Ecto neural progenitor cell (in vitro differentiated cells): Measurements from ENCODE around the gene PFKL.
"Not testable (repeated sequence)": the region's sequence is repeated elsewhere in the genome, so short reads cannot be mapped to it uniquely, and the experiment has no call there.

ENCODE experiments used
- DNase-seq: peaks from one replicate; pipeline ENCODE4 v3.0.0-alpha.2; 2018; ENCODE audit warnings: low spot score

Gene PFKL

DNA sequence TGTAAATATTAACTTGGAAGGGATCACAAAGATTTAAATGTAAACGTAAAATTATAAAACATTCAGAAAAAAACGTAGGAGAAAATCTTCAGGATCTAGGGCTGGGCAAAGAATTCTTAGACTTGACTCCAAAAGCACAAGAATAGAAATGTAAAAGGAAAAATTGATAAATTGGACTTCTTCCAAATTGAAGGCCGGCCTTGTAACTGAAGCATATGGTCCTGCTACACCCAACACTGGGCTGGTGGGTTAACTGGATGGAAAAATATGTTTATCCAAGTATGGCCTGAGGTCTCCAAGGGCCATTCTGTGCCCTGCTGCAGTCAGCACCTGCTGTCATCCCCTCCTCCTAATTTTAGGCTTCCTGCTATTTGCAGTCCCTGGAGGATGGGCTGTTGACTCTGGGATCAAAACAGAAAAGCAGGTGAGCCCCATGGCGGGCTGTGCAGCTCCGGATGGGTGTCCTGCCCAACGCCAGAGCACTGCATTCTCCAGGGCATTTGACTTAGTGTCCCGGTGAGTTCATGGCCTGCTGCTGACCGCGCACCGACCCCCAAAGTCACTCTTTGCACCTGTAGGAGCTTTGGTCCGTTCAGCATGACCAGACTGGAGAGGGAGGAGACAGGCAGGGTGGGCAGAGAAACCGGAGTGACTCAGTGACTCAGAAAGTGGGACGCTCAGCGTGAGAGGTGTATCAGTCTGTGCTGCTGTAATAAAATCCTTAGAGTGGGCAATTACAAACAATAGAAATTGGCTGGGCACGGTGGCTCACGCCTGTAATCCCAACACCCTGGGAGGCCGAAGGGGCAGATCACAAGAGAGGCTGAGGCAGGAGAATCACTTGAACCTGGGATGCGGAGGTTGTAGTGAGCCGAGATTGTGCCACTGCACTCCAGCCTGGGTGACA lies 20.2 kb upstream of the PFKL start:
- no peak for DNase-seq

- no peak for DNase-seq
These were observed 18.1 kb upstream of the PFKL start for GRCh38 chr21:44281801-44282200.

DNA sequence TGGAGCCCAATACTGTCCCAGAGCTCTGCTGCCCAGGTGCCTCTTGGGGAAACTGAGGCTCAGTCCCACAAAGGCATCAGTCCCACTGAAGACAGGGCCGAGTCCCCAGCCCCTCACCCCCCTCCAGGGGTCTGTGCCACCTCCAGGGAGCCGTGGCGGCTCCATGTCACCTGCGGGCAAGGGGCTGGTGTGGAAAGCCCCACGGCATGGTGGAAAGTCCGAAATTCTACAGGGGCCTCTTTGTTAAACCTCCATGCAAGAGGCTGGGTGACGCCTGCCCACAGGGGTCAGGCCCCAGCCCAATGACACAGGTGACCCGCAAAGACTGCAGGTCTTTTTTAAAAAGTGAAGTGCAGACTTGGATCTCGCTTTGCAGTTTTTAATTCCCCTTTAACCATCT lies 17.5 kb upstream of the PFKL start:
- no peak for DNase-seq

- not testable (repeated sequence) for DNase-seq
These were observed 16.6 kb upstream of the PFKL start for GRCh38 chr21:44283211-44283785.

DNA sequence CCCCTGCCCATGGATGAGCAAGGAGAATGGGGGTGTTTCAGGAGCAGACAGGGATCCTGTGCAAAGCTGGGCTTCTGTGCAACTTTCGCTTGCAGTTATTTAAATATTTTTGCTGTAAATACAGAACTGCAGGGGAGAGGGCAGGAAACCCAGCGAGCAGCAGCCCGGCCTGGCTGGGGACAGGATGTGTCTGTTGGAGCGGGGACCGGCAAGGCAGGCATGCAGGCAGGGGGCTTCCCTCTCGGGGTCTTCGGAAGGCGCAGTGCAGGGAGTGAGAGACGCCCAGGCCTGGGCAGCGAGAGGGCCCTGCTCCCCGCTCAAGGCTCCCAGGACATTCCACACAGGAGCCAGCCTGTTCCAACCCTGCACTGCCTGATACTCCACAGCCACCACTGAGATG lies 15.9 kb upstream of the PFKL start:
- DNase-seq, result no peak

GRCh38 chr21:44285138-44285992 lies 14.5 kb upstream of the PFKL start, which contains the start of gene AIRE:
Gene AIRE, plus strand, starts transcription at chr21:44285876. Its CDS starts 131 bp downstream, at chr21:44286007.
- no peak for DNase-seq

DNA sequence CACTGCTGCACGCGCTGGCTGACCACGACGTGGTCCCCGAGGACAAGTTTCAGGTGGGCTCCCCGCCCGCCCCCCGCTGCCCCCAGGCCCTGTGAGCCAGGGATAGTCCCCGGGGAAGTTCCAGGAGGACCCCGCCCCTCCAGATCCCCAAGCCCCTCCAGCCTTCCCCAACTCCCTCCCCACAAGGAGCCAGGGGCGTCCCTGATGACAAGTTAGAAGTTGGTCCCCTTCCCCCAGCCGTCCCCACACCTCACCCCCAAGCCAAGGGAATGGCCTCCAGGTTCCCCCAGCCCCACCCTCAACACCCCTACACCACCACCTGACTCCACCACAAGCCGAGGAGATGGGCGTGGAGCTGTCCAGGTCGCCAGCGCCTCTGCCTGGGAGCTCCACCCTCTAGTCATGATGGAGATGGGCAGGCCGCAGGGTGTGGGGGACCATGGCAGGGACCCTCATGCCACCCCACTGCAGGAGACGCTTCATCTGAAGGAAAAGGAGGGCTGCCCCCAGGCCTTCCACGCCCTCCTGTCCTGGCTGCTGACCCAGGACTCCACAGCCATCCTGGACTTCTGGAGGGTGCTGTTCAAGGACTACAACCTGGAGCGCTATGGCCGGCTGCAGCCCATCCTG lies 13.7 kb upstream of the PFKL start:
- no peak for DNase-seq

DNA sequence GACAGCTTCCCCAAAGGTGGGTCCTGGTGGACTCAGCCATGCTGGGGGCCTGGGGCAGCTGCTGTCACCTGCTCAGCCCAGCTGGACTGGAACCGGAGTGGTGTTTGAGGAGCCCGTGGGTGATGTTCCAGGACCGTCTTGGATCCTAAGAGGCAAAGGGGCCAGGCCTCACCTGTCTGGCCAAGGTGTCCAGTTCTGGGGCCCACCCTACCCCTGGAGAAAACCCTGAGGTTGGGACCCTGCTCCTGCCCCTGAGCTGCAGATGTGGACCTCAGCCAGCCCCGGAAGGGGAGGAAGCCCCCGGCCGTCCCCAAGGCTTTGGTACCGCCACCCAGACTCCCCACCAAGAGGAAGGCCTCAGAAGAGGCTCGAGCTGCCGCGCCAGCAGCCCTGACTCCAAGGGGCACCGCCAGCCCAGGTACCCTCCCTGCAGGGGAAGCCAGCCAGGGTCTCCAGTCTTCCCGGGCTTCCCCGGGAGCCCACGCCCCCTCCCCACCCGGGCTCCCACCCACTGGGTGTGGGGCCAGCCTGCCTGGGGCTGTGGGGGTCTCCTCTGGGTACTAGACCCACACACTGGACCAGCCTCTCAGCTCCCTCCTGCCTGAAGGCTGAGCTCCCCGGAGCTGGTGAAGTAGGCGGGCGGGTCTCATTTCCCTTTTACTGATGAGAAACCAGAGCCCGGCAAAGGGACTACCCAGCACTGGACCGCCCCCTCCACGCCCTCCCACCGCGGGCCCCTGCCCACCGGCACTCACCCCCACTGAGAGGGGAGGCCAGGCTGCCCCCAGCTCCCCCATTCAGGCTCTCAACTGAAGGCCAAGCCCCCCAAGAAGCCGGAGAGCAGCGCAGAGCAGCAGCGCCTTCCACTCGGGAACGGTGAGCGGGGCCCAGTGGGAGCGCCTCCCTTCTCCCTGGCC lies 12.9 kb upstream of the PFKL start:
- no peak for DNase-seq

GRCh38 chr21:44288251-44289110 lies 11.4 kb upstream of the PFKL start:
- no peak for DNase-seq

GRCh38 chr21:44289381-44290010 lies 10.4 kb upstream of the PFKL start:
- DNase-seq, result no peak

GRCh38 chr21:44290327-44291077 lies 9.4 kb upstream of the PFKL start:
- no peak for DNase-seq

DNA sequence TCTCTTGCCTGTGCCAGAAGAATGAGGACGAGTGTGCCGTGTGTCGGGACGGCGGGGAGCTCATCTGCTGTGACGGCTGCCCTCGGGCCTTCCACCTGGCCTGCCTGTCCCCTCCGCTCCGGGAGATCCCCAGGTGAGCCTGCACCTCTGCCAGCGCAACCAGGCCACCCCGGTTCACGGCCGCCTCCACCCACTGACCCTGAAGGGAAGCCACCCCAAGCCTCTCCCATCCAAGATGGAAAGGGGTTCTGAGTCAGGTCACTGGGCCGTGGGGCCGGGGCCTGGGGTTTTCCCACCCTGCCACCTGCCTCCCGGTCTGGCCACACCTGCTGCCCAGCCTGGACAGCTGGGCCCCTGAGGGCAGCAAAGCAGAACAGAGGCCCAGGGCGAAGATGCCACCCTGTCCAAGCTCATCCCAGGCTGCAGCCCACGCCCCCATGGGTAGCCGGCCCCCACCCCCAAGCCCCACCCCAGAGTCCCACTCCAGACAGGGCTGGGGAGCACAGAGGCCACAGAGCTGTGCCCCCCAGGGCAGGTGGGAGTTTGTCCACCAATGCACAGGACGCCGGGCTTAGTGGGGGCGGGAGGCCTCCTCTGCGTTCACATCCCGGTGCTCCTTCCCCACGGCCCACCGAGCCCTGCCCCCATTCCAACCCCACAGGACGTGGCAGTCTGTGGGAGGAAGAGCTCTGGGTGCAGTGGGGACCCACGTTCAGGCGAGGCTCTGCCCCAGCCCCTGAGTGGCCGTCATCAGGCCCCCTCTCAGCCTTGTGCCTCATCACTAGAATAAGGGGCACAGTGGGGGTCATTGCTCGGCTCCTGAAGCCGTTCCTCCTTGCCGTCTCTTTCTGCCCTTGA lies 8.5 kb upstream of the PFKL start:
- no peak for DNase-seq

DNA sequence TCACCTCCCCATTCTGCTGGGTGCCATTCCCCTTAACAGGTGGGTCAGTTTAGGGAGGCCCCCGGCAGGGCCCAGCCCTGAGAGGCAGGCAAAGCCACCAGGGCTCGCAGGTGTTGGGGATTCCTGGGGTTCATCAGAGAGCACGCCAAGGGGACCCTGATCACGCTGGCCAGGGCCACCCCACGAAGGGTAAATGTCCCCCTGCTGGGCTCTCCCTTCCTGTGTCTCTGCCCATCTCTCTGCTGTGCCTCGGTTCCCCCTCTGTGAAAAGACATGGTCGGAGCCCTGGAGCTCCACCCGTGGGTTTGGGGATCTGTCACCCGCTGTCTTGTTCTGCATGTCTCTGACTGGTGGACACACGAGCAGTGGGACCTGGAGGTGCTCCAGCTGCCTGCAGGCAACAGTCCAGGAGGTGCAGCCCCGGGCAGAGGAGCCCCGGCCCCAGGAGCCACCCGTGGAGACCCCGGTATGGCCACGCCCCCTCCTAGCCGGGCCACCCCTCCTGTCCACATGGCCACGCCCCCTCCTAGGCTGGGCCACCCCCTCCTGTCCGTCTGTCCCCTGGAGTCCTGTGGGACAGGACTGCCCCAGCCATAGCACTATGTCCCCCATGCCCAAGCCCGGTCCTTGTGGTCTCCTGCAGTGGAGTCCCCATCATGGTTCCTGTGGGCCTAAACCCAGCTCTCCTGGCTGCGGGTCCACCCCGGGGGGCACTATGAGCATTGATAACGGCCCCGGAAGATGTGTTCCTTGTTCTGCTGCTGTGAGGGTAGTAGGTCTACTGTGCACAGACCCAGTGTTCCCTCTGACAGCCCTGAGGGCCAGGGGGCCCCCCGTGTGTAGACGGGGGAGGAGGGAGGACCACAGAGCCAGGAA lies 7.7 kb upstream of the PFKL start:
- DNase-seq, result no peak

- no peak for DNase-seq
These were observed 7.0 kb upstream of the PFKL start for GRCh38 chr21:44292812-44293195.

DNA sequence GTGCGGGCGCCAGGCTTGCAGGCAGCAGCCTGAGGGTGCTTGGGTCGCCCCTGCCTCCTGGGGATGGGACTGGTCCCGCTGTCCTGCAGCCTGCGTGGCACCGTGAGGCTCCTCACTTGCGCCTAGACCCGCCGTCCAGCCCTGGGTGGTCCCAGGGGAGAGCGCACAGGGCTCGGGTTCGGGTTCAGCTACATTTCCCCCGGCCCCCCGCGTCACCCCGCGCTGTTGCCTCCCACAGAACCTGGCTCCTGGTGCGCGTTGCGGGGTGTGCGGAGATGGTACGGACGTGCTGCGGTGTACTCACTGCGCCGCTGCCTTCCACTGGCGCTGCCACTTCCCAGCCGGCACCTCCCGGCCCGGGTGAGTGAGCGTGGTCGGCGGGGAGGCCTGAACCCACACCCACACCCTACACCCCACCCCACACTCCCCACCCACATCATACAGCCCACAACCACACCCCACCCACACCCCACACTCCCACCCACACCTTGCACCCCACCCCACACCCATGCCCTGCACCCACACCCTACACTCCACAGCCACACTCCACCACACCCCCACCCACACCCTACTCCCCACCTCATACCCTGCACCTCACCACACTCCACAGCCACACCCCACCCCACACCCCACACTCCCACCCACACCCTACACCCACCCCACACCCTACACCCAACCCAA lies 6.2 kb upstream of the PFKL start:
- no peak for DNase-seq
